H1 (cell line): ENCODE data around the gene AMMECR1L. TPM values are rescaled to one million over a fixed set of nuclear protein-coding genes. Genes with fewer than 3 reads are reported as not detected.

ENCODE experiments used
- CTCF ChIA-PET: fragments of 300-600 bp; sonication (Branson Sonifier 250); formaldehyde crosslinking; loops from one replicate; lab custom pipeline; 2021; ENCODE audit not compliant: partially characterized antibody; lab: Charles Lee
- POLR2A ChIA-PET: fragments of 300-600 bp; sonication (Branson Sonifier 250); formaldehyde crosslinking; loops from one replicate; lab custom pipeline; 2021; ENCODE audit warnings: inconsistent platforms; ENCODE audit not compliant: partially characterized antibody; lab: Charles Lee
- DNase-seq, 2 experiments: peaks; one replicate each; pipeline versions ENCODE4 v3.0.0 to v3.0.0-alpha.2; 2010 to 2022; ENCODE audit warnings: low spot score in 2 of 2, low read depth in 1 of 2, mixed read lengths in 1 of 2
- FAIRE-seq: peaks from 2 replicates; lab custom pipeline; 2011; peaks lifted over from hg19 to GRCh38; lab: Jason Lieb, UNC
- H2AFZ ChIP-seq: 2 replicates; pipeline ENCODE4 v1.8.1; 2012; ENCODE audit warnings: low read length, inconsistent platforms
- H2AK5ac ChIP-seq: 2 replicates; pipeline ENCODE4 v1.6.1; 2013; ENCODE audit warnings: low read depth, low read length
- H2BK120ac ChIP-seq: replicated peaks from 2 replicates; pipeline ENCODE3; 2013; ENCODE audit warnings: low read depth, low read length, inconsistent platforms
- H2BK12ac ChIP-seq: 2 replicates; pipeline ENCODE4 v1.6.1; 2013; ENCODE audit warnings: low read depth, low read length
- H2BK15ac ChIP-seq: 2 replicates; pipeline ENCODE4 v1.6.1; 2013; ENCODE audit warnings: low read length
- H2BK20ac ChIP-seq: 2 replicates; pipeline ENCODE4 v1.6.1; 2013; ENCODE audit warnings: low read length
- H2BK5ac ChIP-seq: 2 replicates; pipeline ENCODE4 v1.6.1; 2013; ENCODE audit warnings: low read depth, low read length
- H3K14ac ChIP-seq: 2 replicates; pipeline ENCODE4 v1.6.1; 2013; ENCODE audit warnings: inconsistent platforms; ENCODE audit not compliant: insufficient read length
- H3K18ac ChIP-seq: 2 replicates; pipeline ENCODE4 v1.6.1; 2013; ENCODE audit warnings: low read length; ENCODE audit errors: extremely low read depth
- H3K23ac ChIP-seq: 2 replicates; pipeline ENCODE4 v1.6.1; 2013; ENCODE audit warnings: inconsistent platforms; ENCODE audit not compliant: insufficient read length
- H3K23me2 ChIP-seq: 2 replicates; pipeline ENCODE4 v1.6.1; 2013; ENCODE audit warnings: low read depth, low read length
- H3K27ac ChIP-seq: 2 replicates; pipeline ENCODE4 v1.6.1; 2011; ENCODE audit warnings: low read depth, low read length, inconsistent platforms
- H3K27me3 ChIP-seq, 4 experiments: replicated peaks in 1 of 4; 1 replicate in 1 of 4; 2 replicates in 3 of 4; pipeline versions ENCODE4 v1.6.1 to v1.8.1; 2011 to 2013; ENCODE audit warnings: low read length in 3 of 4, mild to moderate bottlenecking in 3 of 4, inconsistent platforms in 2 of 4, mixed read lengths in 2 of 4, moderate library complexity in 1 of 4; ENCODE audit not compliant: control insufficient read depth in 3 of 4, insufficient read depth in 3 of 4; ENCODE audit errors: extremely low read depth in 1 of 4
- H3K36me3 ChIP-seq, 4 experiments: 2 replicates each; pipeline versions ENCODE4 v1.6.1 to v1.8.1; 2011 to 2013; ENCODE audit warnings: mild to moderate bottlenecking in 4 of 4, low read length in 3 of 4, moderate library complexity in 2 of 4, control low read depth in 1 of 4, inconsistent platforms in 1 of 4; ENCODE audit not compliant: insufficient read depth in 4 of 4, control insufficient read depth in 2 of 4
- H3K4ac ChIP-seq: replicated peaks from 2 replicates; pipeline ENCODE3; 2013; ENCODE audit warnings: low read length, low read depth, mixed read lengths, inconsistent platforms; ENCODE audit not compliant: insufficient read length
- H3K4me1 ChIP-seq, 4 experiments: replicated peaks in 1 of 4; 1 replicate in 1 of 4; 2 replicates in 3 of 4; pipeline versions ENCODE4 v1.6.1 to v1.8.1; 2011 to 2013; ENCODE audit warnings: low read length in 3 of 4, inconsistent platforms in 2 of 4, mixed read lengths in 1 of 4; ENCODE audit not compliant: insufficient read depth in 4 of 4, control insufficient read depth in 3 of 4
- H3K4me2 ChIP-seq, 2 experiments: 2 replicates each; pipeline versions ENCODE4 v1.6.1 to v1.8.1; 2011 to 2013; ENCODE audit warnings: low read depth in 2 of 2, low read length in 2 of 2, control low read depth in 1 of 2, inconsistent platforms in 1 of 2, mild to moderate bottlenecking in 1 of 2; ENCODE audit not compliant: insufficient read depth in 1 of 2
- H3K4me3 ChIP-seq, 4 experiments: fragments of 200-600, 300-600 bp in 1 of 4; sonication (generic), shearing (Covaris generic), sonication (Bioruptor Twin) in 1 of 4; 2 replicates each; pipeline versions ENCODE4 v1.5.1 to v1.8.1; 2011 to 2016; ENCODE audit warnings: low read length in 4 of 4, low read depth in 3 of 4, control low read depth in 2 of 4, inconsistent platforms in 2 of 4, mild to moderate bottlenecking in 2 of 4, mixed read lengths in 1 of 4, moderate library complexity in 1 of 4; ENCODE audit not compliant: insufficient read depth in 2 of 4; ENCODE audit errors: extremely low read depth in 1 of 4
- H3K56ac ChIP-seq: replicated peaks from 2 replicates; pipeline ENCODE3; 2013; ENCODE audit warnings: low read depth, mild to moderate bottlenecking, mixed read lengths, low read length, inconsistent platforms; ENCODE audit not compliant: insufficient read length
- H3K79me1 ChIP-seq: 2 replicates; pipeline ENCODE4 v1.6.1; 2013; ENCODE audit warnings: low read depth, low read length, control low read depth
- H3K79me2 ChIP-seq, 2 experiments: 2 replicates each; pipeline versions ENCODE4 v1.6.1 to v1.8.1; 2012 to 2013; ENCODE audit warnings: low read length in 2 of 2, mild to moderate bottlenecking in 2 of 2, inconsistent platforms in 1 of 2; ENCODE audit not compliant: insufficient read depth in 2 of 2, control insufficient read depth in 1 of 2
- H3K9ac ChIP-seq, 4 experiments: replicated peaks in 1 of 4; 1 replicate in 1 of 4; 2 replicates in 3 of 4; pipeline versions ENCODE4 v1.6.1 to v1.8.1; 2011 to 2013; ENCODE audit warnings: low read depth in 3 of 4, low read length in 3 of 4, control low read depth in 2 of 4, mild to moderate bottlenecking in 2 of 4, moderate library complexity in 2 of 4, inconsistent platforms in 1 of 4; ENCODE audit errors: extremely low read depth in 1 of 4
- H3K9me3 ChIP-seq, 2 experiments: 2 replicates each; pipeline versions ENCODE4 v1.6.1 to v1.8.1; 2012 to 2013; ENCODE audit warnings: mild to moderate bottlenecking in 2 of 2, moderate library complexity in 2 of 2, control low read depth in 1 of 2, inconsistent platforms in 1 of 2, low read depth in 1 of 2, low read length in 1 of 2, mixed read lengths in 1 of 2; ENCODE audit not compliant: insufficient read depth in 2 of 2
- H4K20me1 ChIP-seq, 2 experiments: replicated peaks in 1 of 2; 2 replicates each; pipeline versions ENCODE3 to v1.8.1; 2011 to 2013; ENCODE audit warnings: inconsistent platforms in 2 of 2, low read length in 2 of 2, mild to moderate bottlenecking in 1 of 2; ENCODE audit not compliant: insufficient read depth in 2 of 2, control insufficient read depth in 1 of 2
- H4K5ac ChIP-seq: 2 replicates; pipeline ENCODE4 v1.6.1; 2013; ENCODE audit warnings: low read length, low read depth, mixed read lengths, inconsistent platforms; ENCODE audit not compliant: insufficient read length
- H4K8ac ChIP-seq: 2 replicates; pipeline ENCODE4 v1.8.0; 2013; ENCODE audit warnings: mild to moderate bottlenecking, moderate library complexity, low read length, inconsistent platforms; ENCODE audit not compliant: insufficient read depth; ENCODE audit errors: extremely low read depth
- H4K91ac ChIP-seq: replicated peaks from 2 replicates; pipeline ENCODE3; 2013; ENCODE audit warnings: low read length, mixed read lengths, inconsistent platforms; ENCODE audit not compliant: insufficient read length
- ASH2L ChIP-seq: fragments of 200-600, 300-600 bp; sonication (generic); IDR thresholded peaks from one replicate; pipeline ENCODE4 v1.7.1; 2017; ENCODE audit warnings: low read length
- CBX5 ChIP-seq: fragments of 300-800, 300-1000 bp; sonication (generic); IDR thresholded peaks from 2 replicates; pipeline ENCODE4 v1.7.1; 2016; ENCODE audit warnings: antibody characterized with exemption, low read length, low read depth
- CTBP2 ChIP-seq: IDR thresholded peaks from 2 replicates; pipeline ENCODE4 v1.7.0; 2011; ENCODE audit warnings: borderline replicate concordance, mild to moderate bottlenecking, moderate library complexity, mixed read lengths, low read length; ENCODE audit not compliant: insufficient read depth, insufficient read length
- GTF2F1 ChIP-seq: IDR thresholded peaks from 2 replicates; pipeline ENCODE4 v1.6.1; 2012; ENCODE audit warnings: low read depth, low read length, improper control_type of control experiment, borderline replicate concordance
- MAX ChIP-seq: IDR thresholded peaks from 2 replicates; pipeline ENCODE4 v1.6.1; 2012; ENCODE audit warnings: inconsistent platforms
- NRF1 ChIP-seq: IDR thresholded peaks from 2 replicates; pipeline ENCODE4 v1.6.1; 2011; ENCODE audit warnings: mild to moderate bottlenecking, low read depth, low read length, improper control_type of control experiment
- SIRT6 ChIP-seq: IDR thresholded peaks from one replicate; pipeline ENCODE4 v1.7.1; 2012; ENCODE audit warnings: low read length, inconsistent platforms
- TAF7 ChIP-seq: optimal IDR thresholded peaks from 2 replicates; pipeline ENCODE3; 2011; ENCODE audit warnings: low read depth, mild to moderate bottlenecking, inconsistent platforms, low read length, moderate library complexity, borderline replicate concordance
- YY1 ChIP-seq: IDR thresholded peaks from 2 replicates; pipeline ENCODE4 v1.6.1; 2011; ENCODE audit warnings: low read depth, mild to moderate bottlenecking, low read length
- WGBS, 2 experiments: shearing (Covaris generic) in 1 of 2; methylation state at CpG; one replicate each; pipeline versions ENCODE4 v1.1.6 to v1.1.7; 2013 to 2015; ENCODE audit warnings: low lambda C conversion rate in 2 of 2, mixed read lengths in 2 of 2, inconsistent platforms in 1 of 2, low coverage in 1 of 2, missing lambda C conversion rate in 1 of 2; ENCODE audit not compliant: insufficient replicate concordance in 2 of 2, insufficient coverage in 1 of 2, insufficient read length in 1 of 2; ENCODE audit errors: extremely low coverage in 1 of 2, missing lambda C conversion rate in 1 of 2; 5-methylcytosine and 5-hydroxymethylcytosine counted together
- polyA plus RNA-seq, 7 experiments: library from polyadenylated mRNA; depleted of rRNA in 3 of 7; stranded (reverse) in 5 of 7; unstranded in 2 of 7; fragments of >200 nt in 5 of 7; fragments of 200-250 nt in 2 of 7; gene quantifications; 1 replicate in 5 of 7; 2 replicates in 1 of 7; 4 replicates in 1 of 7; pipeline versions ENCODE4 v1.2.1 to v1.2.3, GENCODE V29; 2011 to 2013; ENCODE audit warnings: missing spikeins in 2 of 7, mixed read lengths in 2 of 7
- total RNA-seq: library from RNA; stranded (reverse); fragmentation: NEBNext Ultra II Directional; extraction: Animal tissue kit (Norgen Biotek cat#: 25700); gene quantifications from 2 replicates; pipeline ENCODE4 v1.2.1, GENCODE V29; 2021
- TF ChIP-seq, protein P1 (sequence below): IDR thresholded peaks from 2 replicates; pipeline ENCODE4 v1.6.1; 2011; ENCODE audit warnings: low read depth, mild to moderate bottlenecking, low read length; ENCODE audit not compliant: insufficient read depth

The AMMECR1L gene
- total and polyA plus RNA-seq, 2 of the 8 experiments (the other 6 are each of a cell fraction or from before 2014, with no cell fraction given), result 10.1 to 18.8 TPM

DNA sequence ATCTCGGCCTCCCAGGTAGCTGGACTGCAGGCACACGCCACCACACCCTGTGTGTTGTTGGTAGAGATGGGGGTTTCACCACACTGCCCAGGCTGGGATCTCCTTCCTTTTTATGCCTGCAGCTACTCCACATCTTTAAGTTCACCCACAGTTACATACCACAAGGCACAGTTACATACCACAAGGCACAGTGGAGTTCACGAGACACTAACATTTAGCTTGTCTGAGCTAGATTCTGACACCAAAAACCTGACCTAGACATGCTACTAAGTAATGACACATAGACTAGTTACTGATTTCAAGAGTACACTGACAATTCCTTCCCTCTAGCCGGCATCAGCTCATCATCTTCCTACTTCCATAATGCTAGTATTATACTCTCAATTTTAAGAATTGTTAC is 32.1 kb downstream of the AMMECR1L start:
- Histone ChIP-seq H2BK15ac (no peak overlapping the region), H2AK5ac (no peak overlapping the region), H3K9me3 (no peaks in the 10 kb centered on the region), H3K56ac (no peak overlapping the region), H3K79me2 (peaks cover 13 to 71% of the 10 kb centered on the region in 2 experiments), H3K14ac (no peak overlapping the region), H3K4me3 (no peak overlapping the region), H3K4me2 (no peak overlapping the region), H2AFZ (no peak overlapping the region), H2BK12ac (no peak overlapping the region), H2BK5ac (no peak overlapping the region), H3K36me3 (peaks cover 0 to 42% (median 13%) of the 10 kb centered on the region in 4 experiments; a peak in 6 of 8 replicates), H3K18ac (no peak overlapping the region), H4K91ac (no peak overlapping the region), H4K20me1 (peaks cover 2 to 18% of the 10 kb centered on the region in 2 experiments), H2BK20ac (no peak overlapping the region), H3K23me2 (peaks cover 6% of the 10 kb centered on the region; the same call in 1 of the 2 replicates), H4K5ac (no peak overlapping the region), H3K79me1 (peaks cover 17% of the 10 kb centered on the region), H2BK120ac (no peak overlapping the region), H3K4me1 (peaks cover 0 to 3% (median 1%) of the 10 kb centered on the region in 4 experiments; a peak in 1 of 7 replicates), H3K27ac (no peak overlapping the region), H4K8ac (no peak overlapping the region), H3K27me3 (no peaks in the 10 kb centered on the region), H3K9ac (no peak overlapping the region), H3K23ac (no peak overlapping the region), H3K4ac (no peak overlapping the region)
- CTCF ChIA-PET, result interaction anchor here (0.6 to 1.0 kb wide), 2 partner anchors 12 to 41 kb away, joined by 3 to 4 read pairs; no protein-coding TSS in a partner anchor
- POLR2A ChIA-PET, result interaction anchor here (1.8 kb wide), 1 partner anchor 11 kb away, joined by 5 read pairs; no protein-coding TSS in a partner anchor
- 91% methylated on average over 4 of the region's 4 CpGs; no CpG with 5 or more reads in 1 of the 2 experiments for WGBS, 2 experiments
- DNase-seq (no peak), FAIRE-seq (no peak)
- TF ChIP-seq SIRT6 (no peak), MAX (no peak), CTBP2 (no peak), YY1 (no peak), ASH2L (no peak), CBX5 (no peak), GTF2F1 (no peak), NRF1 (no peak), TAF7 (no peak)
- TF ChIP-seq, protein P1, sequence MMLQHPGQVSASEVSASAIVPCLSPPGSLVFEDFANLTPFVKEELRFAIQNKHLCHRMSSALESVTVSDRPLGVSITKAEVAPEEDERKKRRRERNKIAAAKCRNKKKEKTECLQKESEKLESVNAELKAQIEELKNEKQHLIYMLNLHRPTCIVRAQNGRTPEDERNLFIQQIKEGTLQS, result no peak
